Natural killer cell treated with Interleukin-12 subunit alpha and Interleukin-12 subunit beta and Interleukin-15 and Interleukin-18, amount 100 ng/mL, for 72 hours (primary cell): ENCODE results near the gene EBI3. TPM values are rescaled to one million over a fixed set of nuclear protein-coding genes. Genes with fewer than 3 reads are reported as not detected.
A peak's percentile ranks its signal among the peaks of the same experiment; 100 is the strongest.
"Not testable (repeated sequence)": the region's sequence is repeated elsewhere in the genome, so short reads cannot be mapped to it uniquely, and the experiment has no call there.

Experiments
- ATAC-seq, 2 donors: fragments of 150-1000 bp; cut with Tn5 transposase in 1 of 2; sonication (Bioruptor Pico), chemical (Tn5 transposase) in 1 of 2; 2 replicates each; pipeline ENCODE4 v1.10.0; 2021
- DNase-seq: peaks from one replicate; pipeline ENCODE4 v3.0.0; 2022; ENCODE audit warnings: low spot score
- H3K27ac Mint-ChIP-seq, 2 donors: 1 replicate in 1 of 2; 2 replicates in 1 of 2; pipeline ENCODE4 v1.8.0; 2022; ENCODE audit warnings: mixed read lengths in 2 of 2, mild to moderate bottlenecking in 1 of 2, moderate library complexity in 1 of 2
- H3K27me3 Mint-ChIP-seq, 2 donors: 1 replicate in 1 of 2; 2 replicates in 1 of 2; pipeline ENCODE4 v1.8.0; 2022; ENCODE audit warnings: mixed read lengths in 2 of 2
- H3K36me3 Mint-ChIP-seq: one replicate; pipeline ENCODE4 v1.8.0; 2022; ENCODE audit warnings: mixed read lengths
- H3K4me1 Mint-ChIP-seq, 2 donors: 1 replicate in 1 of 2; 2 replicates in 1 of 2; pipeline ENCODE4 v1.8.0; 2022; ENCODE audit warnings: low read depth in 2 of 2, mixed read lengths in 2 of 2, mild to moderate bottlenecking in 1 of 2
- H3K4me3 Mint-ChIP-seq: one replicate; pipeline ENCODE4 v1.8.0; 2022; ENCODE audit warnings: mixed read lengths
- H3K9me3 Mint-ChIP-seq: 2 replicates; pipeline ENCODE4 v1.8.0; 2022; ENCODE audit warnings: mixed read lengths
- total RNA-seq, 2 donors: library from RNA; stranded (reverse); gene quantifications; one replicate each; pipeline ENCODE4 v1.2.3, GENCODE V29; 2022

The EBI3 gene
- total RNA-seq, 2 donors from 2014 or later: 32.4 to 131 TPM

DNA sequence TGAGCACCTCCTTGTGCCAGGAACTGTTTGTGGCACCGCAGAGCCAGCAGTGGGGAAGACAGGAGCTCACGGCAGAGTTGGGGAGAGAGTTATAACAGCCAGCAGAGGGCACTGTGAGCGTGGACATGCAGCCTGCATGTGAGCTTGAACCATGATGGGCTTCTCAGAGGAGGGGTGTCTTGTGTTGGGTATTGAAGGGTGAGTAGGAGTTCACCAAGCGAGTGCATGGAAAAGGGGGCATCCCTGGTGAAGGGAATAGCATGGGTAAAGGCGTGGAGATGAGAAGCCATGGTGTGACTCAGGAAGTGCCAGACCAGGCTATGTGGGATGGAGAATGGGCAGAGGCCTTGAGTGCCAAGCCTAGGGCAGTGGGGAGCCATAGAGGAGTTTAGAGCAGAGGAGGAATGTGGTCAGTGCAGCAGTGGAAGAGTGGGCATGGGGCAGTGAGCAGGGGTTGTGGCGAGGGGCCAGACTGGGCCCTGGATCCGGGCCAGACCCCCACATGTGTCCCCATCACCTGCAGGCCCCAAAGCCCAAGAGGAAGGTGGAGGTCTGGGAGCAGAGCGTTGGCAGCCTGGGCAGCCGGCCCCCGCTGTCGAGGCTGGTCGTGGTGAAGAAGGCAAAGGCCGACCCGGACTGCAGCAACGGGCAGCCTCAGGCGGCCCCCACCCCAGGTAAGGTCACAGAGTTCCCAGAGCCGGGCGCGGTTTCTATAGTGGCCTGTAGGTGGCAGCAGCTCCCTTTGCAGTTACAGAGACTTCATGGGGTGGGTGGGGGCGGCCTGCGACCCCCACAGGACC lies 38.0 kb downstream of the EBI3 start:
- Mint-ChIP-seq H3K27me3 (no peaks in the 10 kb centered on the region), H3K27ac (peak overlapping the region; percentile 87 to 88), H3K4me3 (no peak overlapping the region), H3K36me3 (peaks cover 11% of the 10 kb centered on the region), H3K9me3 (no peaks in the 10 kb centered on the region), H3K4me1 (peaks cover 23 to 26% of the 10 kb centered on the region in 2 donors)
- DNase-seq: no peak
- peak; percentile 56 to 66 for ATAC-seq

DNA sequence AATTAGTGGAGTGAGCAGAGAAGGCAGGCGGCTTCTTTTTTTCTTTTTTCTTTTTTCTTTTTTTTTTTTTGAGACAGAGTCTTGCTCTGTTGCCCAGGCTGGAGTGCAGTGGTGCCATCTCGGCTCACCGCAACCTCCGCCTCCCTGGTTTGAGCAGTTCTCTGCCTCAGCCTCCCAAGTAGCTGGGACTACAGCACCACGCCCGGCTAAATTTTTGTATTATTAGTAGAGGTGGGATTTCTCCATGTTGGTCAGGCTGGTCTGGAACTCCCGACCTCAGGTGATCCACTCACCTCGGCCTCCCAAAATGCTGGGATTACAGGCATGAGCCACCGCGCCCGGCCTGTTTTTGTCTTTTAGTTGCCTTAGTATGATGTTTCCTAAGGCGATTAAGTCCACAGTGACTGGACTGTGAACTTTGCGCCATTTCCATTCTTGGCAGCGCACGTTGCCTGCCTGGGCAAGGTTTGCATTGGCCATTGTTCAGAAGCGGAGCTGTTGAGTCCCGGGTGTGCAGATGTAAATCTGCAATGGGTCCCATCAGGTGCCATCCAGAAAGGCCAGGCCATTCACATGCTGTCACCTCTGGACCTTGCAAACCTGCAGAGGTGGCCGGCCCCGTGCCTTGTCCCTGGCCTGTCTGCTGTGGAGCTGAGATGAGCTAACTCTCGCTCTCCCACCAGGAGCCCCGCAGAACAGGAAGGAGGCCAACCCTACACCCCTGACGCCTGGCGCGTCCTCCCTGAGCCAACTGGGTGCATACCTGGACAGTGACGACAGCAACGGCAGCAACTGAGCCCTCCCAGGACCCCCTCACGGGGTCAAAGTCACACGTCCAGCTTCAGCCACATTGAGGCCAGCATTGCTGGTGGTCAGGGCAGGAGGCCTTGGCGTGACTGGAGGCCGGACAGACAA lies 38.8 kb downstream of the EBI3 start:
- DNase-seq (no peak), ATAC-seq (no peak)
- Mint-ChIP-seq H3K36me3 (peaks cover 11% of the 10 kb centered on the region), H3K27ac (peak overlapping the region in 1 of 2 donors; percentile 87), H3K4me1 (peaks cover 23 to 26% of the 10 kb centered on the region in 2 donors), H3K9me3 (no peaks in the 10 kb centered on the region), H3K27me3 (no peaks in the 10 kb centered on the region), H3K4me3 (no peak overlapping the region)

DNA sequence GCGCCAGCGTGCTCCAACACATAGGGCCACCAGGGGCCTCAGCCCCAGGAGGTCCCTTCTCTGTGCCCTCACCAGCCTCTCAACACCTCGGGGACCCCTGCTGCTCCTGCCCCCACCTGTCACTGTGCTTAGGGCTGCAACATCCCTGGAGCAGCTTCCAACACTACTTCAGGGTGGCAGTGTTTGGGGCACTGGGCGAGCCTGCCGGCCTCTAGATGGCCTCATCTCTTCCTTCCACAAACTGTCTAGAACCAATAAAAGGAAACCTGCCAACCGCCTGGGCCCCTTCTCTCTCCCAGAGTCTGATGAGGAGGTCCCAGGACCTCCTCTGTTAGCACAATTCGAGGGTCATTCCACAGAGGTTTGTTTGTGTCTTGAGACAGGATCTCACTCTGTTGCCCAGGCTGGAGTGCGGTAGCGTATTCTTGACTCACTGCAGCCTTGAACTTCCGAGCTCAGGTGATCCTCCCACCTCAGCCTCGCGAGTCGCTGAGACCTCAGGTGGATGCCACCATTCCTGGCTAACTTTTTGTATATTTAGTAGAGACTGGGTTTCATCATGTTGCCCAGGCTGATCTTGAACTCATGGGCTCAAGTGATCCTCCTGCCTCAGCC lies 39.6 kb downstream of the EBI3 start:
- H3K27me3 Mint-ChIP-seq: no peaks in the 10 kb centered on the region
- DNase-seq (no peak), ATAC-seq (no peak)
- H3K36me3 Mint-ChIP-seq: peaks cover 11% of the 10 kb centered on the region
- peaks cover 23 to 26% of the 10 kb centered on the region in 2 donors for H3K4me1 Mint-ChIP-seq
- H3K27ac Mint-ChIP-seq: no peak overlapping the region
- no peak overlapping the region for H3K4me3 Mint-ChIP-seq
- H3K9me3 Mint-ChIP-seq: no peaks in the 10 kb centered on the region

DNA sequence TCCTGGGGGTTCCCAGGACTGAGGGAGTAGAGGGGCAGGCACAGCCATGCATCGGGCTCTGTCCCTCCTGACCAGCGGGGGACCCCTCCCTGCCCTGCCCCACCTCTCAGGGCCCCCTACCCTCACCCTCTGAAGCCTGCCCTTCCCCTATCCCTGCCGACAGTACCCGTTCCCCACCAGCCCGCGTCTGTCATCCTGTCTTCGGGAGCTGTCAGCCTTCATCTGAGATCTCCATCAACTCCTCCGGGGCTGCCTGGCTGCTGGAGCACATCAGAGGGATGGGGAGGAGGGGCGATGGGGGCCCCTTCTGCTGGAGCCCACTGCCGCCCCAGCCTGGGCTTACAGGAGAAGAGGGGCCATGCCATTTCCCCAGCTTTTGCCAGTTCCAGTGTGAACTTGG lies 43.6 kb downstream of the EBI3 start:
- DNase-seq (no peak), ATAC-seq (peak in 1 of 2 donors; percentile 17)
- no peak overlapping the region for H3K27ac Mint-ChIP-seq
- H3K36me3 Mint-ChIP-seq: no peaks in the 10 kb centered on the region
- no peaks in the 10 kb centered on the region for H3K27me3 Mint-ChIP-seq
- no peak overlapping the region for H3K4me3 Mint-ChIP-seq
- H3K4me1 Mint-ChIP-seq: peaks cover 0 to 2% of the 10 kb centered on the region in 2 donors
- H3K9me3 Mint-ChIP-seq: no peaks in the 10 kb centered on the region

DNA sequence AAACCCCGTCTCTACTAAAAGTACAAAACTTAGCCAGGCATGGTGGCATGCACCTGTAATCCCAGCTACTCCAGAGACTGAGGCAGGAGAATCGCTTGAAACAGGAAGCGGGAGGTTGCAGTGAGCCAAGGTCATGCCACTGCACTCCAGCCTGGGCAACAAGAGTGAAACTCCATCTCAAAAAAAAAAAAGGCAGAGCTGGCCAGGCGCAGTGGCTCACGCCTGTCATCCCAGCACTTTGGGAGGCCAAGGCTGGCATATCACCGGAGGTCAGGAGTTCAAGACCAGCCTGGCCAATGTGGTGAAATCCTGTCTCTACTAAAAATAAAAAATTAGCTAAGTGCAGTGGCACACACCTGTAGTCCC lies 45.0 kb downstream of the EBI3 start:
- H3K4me3 Mint-ChIP-seq, H3K36me3 Mint-ChIP-seq, H3K27me3 Mint-ChIP-seq, H3K4me1 Mint-ChIP-seq, H3K9me3 Mint-ChIP-seq, ATAC-seq, DNase-seq, H3K27ac Mint-ChIP-seq: not testable (repeated sequence)

DNA sequence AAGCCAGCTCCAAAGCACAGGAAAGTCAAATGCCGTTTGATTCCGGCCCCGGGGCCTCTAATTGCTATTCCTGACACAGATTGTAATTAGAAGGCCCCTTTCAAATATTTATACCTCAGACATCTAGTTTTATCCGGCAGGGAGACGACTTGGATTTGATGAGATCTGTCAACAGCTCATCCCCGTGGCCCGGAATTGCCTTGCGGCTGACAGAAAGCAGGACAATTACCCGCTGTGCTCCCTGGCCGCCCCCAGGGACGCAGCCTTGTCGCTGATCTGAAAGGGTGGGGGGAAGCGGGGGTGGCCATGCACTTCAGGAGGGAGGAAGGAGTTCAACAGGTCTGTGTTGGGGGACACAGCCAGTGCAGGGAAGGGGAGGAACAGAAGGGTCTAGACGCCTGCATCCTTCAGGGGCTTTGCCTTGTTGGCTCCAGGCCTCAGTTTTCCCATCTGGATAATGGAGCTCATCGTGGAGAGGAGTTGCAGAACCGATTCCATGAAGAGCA lies 47.9 kb downstream of the EBI3 start:
- no peaks in the 10 kb centered on the region for H3K9me3 Mint-ChIP-seq

DNA sequence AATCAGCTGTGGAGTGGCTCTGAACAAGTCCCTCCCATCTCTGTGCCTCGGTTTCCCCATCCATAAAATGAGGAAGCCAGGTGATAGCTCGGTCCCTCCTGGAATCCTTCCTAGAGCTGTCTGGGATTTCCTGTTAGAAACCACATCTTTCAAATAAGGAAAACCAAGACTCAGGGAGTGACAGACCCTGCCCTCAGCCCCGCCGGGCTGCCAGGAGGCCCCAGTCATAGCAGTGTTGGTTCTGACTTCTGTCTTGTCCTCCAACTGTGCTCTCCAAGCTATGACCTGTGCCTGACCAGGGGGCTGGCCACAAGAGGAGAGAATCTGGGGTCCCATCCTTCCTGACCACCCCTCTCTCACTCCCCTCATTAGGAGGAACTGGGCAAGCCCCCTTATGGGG lies 48.7 kb downstream of the EBI3 start:
- Mint-ChIP-seq H3K9me3 (no peaks in the 10 kb centered on the region), H3K4me3 (no peak overlapping the region), H3K36me3 (no peaks in the 10 kb centered on the region), H3K27ac (no peak overlapping the region), H3K4me1 (peaks cover 0 to 6% of the 10 kb centered on the region in 2 donors), H3K27me3 (peaks cover 6 to 14% of the 10 kb centered on the region in 2 donors)
- ATAC-seq (no peak), DNase-seq (no peak)

More for the DNA sequence above, 47.9 kb downstream of the EBI3 start:
- H3K27me3 Mint-ChIP-seq: peaks cover 6 to 14% of the 10 kb centered on the region in 2 donors
- DNase-seq (no peak), ATAC-seq (no peak)
- H3K27ac Mint-ChIP-seq: no peak overlapping the region
- H3K4me1 Mint-ChIP-seq: peaks cover 0 to 6% of the 10 kb centered on the region in 2 donors
- H3K36me3 Mint-ChIP-seq: no peaks in the 10 kb centered on the region
- H3K4me3 Mint-ChIP-seq: no peak overlapping the region

DNA sequence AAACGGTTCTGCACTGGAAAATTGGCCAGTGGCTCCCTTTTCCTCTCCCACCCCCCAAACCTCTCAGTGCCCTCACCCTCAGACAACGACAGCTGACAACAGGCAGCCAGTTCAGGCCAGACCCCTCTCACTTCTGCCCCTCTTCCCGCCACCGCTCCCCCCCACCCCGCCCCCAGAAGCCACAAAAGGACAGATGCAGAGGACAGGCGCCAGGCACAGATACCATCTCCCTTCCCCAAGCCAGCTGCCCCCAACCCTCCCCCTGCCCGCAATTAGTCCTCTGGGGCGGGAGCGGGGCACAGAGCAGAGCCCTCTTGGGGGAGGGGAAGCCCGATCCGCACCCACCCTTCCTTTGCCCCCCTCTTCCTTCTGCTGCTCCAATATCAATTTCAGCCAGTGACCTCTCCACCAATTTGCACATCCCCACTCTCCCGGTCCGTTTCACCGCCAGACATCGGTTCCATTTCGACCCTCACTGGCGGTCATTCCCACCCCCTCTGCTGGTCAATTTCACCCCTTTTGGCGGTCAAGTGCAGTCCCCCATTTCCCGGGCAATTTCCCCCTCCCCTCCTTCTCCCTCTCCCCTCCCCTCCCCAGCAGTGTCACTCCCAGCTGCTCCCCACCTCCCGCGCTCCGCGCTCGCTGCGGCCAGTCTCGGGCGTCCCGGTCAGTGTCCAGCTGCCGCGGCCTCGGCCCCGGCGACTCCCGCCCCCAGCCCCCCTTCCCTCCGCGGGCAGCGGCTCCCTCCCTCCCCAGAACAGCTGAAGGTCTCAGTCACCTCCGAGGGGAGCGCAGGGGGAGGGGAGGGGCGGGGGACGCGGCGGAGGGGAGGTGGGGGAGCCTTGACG lies 49.3 kb downstream of the EBI3 start, which contains the start of gene SHD:
Gene SHD, plus strand, starts transcription at position 848 of the 848 bp plus-strand sequence. CDS start 798 bp downstream, outside the sequence.
- Mint-ChIP-seq H3K4me3 (no peak within 1 kb of the TSS), H3K27me3 (peaks cover 6 to 14% of the 10 kb centered on the region in 2 donors)
- no peak for ATAC-seq

DNA sequence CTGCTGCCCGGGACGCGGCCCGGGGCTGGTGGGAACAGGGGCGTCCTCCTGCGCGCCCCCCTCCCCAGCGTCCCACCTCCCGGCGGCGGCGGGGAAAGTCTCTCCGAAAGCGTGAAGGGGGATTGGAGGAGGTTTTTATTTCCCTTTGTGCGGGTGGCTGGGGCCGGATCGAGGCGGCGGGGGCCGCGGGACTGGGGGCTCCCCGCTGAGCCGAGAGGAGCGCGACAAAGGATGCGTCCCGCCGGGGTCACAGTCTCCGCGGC lies 49.9 kb downstream of the EBI3 start:
- H3K4me3 Mint-ChIP-seq: no peak overlapping the region
- no peak for DNase-seq
- no peak overlapping the region for H3K27ac Mint-ChIP-seq
- ATAC-seq: no peak
- H3K9me3 Mint-ChIP-seq: no peaks in the 10 kb centered on the region
- H3K4me1 Mint-ChIP-seq: peaks cover 0 to 6% of the 10 kb centered on the region in 2 donors
- peaks cover 6 to 14% of the 10 kb centered on the region in 2 donors for H3K27me3 Mint-ChIP-seq
- no peaks in the 10 kb centered on the region for H3K36me3 Mint-ChIP-seq

More for the DNA sequence above, 49.3 kb downstream of the EBI3 start, which contains the start of gene SHD:
- H3K36me3 Mint-ChIP-seq: no peaks in the 10 kb centered on the region
- H3K9me3 Mint-ChIP-seq: no peaks in the 10 kb centered on the region
- DNase-seq: no peak
- peaks cover 0 to 6% of the 10 kb centered on the region in 2 donors for H3K4me1 Mint-ChIP-seq
- no peak within 1 kb of the TSS for H3K27ac Mint-ChIP-seq

DNA sequence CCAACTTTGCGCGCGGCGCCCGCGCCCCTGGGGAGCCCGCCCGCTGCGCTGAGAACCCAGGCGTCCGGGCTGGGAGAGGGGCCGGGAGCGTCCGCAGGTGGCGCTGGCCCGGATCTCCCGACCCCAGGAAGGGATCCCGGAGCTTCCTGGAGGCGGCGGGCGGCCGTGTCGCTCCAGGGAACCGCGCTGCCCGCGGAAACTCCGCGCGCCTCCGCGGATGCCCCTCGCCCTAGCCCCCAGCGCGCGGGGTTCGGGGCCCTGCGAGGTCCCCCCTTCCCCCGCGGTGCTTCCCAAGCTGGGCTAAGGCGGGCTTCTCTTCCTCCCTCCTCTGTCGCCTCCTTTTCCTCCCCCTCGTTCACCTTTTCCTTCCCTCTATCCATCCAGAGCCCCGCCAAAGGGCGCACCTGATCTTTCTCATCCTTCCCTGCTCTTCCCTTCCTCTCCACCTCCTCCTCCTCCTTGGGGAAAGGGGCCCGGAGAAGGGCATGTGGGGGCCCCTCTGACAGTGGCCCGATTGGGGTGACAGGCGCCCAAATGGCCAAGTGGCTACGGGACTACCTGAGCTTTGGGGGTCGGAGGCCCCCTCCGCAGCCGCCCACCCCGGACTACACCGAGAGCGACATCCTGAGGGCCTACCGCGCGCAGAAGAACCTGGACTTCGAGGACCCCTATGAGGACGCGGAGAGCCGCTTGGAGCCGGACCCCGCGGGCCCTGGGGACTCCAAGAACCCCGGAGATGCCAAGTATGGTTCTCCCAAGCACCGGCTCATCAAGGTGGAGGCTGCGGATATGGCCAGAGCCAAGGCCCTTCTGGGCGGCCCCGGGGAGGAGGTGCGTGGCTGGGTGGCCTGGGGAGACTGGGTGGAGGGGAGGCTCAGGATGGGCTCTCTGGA lies 50.5 kb downstream of the EBI3 start:
- Mint-ChIP-seq H3K36me3 (no peaks in the 10 kb centered on the region), H3K27me3 (peaks cover 6 to 14% of the 10 kb centered on the region in 2 donors), H3K4me3 (no peak overlapping the region), H3K27ac (no peak overlapping the region), H3K9me3 (no peaks in the 10 kb centered on the region), H3K4me1 (peaks cover 0 to 6% of the 10 kb centered on the region in 2 donors)
- DNase-seq: no peak
- no peak for ATAC-seq

DNA sequence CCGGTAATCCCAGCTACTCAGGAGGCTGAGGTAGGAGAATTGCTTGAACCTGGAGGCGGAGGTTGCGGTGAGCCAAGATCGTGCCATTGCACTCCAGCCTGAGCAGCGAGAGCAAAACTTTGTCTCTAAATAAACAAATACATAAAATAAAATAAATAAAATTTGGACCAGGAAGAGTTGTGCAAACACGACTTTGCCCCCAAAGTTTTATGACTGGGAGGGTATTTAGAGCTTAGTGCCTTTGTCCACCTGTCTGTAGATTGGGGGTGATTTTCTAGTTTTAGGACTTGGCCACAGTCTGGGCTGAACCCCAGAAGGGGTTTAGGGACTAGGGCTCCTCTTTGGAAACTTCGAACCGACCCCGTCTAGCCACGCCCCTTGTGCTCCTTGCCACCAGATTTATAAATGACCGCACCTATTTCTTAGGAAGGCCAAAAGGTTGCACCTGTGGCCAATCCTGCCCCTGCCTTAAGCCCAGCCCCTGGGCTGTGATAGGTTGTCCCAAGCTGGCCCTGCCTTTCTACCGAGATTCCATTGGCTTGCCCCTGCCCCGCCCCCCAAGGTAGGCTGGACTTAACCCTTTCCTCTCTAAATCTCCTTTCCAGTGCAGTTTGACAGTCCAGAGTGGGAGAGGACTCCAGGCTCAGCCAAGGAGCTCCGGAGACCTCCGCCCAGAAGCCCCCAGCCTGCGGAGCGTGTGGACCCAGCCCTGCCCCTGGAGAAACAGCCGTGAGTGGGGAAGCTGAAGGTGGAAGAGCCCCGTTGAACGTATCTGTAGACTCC lies 55.0 kb downstream of the EBI3 start:
- no peak for ATAC-seq
- Mint-ChIP-seq H3K9me3 (no peaks in the 10 kb centered on the region), H3K36me3 (no peaks in the 10 kb centered on the region), H3K4me3 (no peak overlapping the region), H3K27me3 (peaks cover 5 to 7% of the 10 kb centered on the region in 2 donors), H3K27ac (no peak overlapping the region), H3K4me1 (peaks cover 0 to 3% of the 10 kb centered on the region in 2 donors)
- DNase-seq: no peak

DNA sequence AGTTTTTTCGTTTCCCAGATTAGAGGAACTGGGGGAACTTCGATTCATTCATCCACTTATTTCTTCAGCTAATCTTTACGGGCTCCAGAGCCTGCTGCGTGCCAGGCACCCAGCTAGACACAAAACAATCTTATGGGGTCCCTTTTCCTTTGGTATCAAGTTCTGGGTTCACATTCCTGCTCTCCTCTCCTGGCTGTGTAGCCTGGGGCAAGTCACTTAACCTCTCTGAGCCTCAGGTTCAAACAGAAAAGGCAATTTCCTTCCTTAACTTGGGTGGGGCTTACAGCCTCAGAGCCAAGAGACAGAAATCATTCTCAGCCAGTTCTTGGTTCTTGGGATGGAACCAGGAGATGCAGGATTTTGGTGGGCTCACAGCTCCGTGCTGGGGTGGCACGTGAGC lies 55.7 kb downstream of the EBI3 start:
- no peak for DNase-seq
- H3K9me3 Mint-ChIP-seq: no peaks in the 10 kb centered on the region
- H3K27me3 Mint-ChIP-seq: peaks cover 2% of the 10 kb centered on the region in 2 donors
- no peaks in the 10 kb centered on the region for H3K36me3 Mint-ChIP-seq
- no peak overlapping the region for H3K4me3 Mint-ChIP-seq
- H3K4me1 Mint-ChIP-seq: no peaks in the 10 kb centered on the region
- H3K27ac Mint-ChIP-seq: no peak overlapping the region
- ATAC-seq: no peak
